Prostate gland (tissue), 2 donors: ENCODE measurements around the gene CRTC3.

Experiments used
- CTCF ChIP-seq, 4 experiments: fragments of 200-600 bp in 2 of 4; fragments of 450-650 bp in 2 of 4; sonication (generic) in 2 of 4; IDR thresholded peaks; 1 replicate in 3 of 4; 2 replicates in 1 of 4; pipeline ENCODE4 v1.5.1; 2016 to 2019; ENCODE audit warnings: antibody characterized with exemption in 4 of 4, mild to moderate bottlenecking in 2 of 4, moderate library complexity in 2 of 4
- POLR2A ChIP-seq: fragments of 450-650 bp; IDR thresholded peaks from one replicate; pipeline ENCODE4 v1.6.1; 2016; ENCODE audit warnings: antibody characterized with exemption, mild to moderate bottlenecking
- POLR2AphosphoS5 ChIP-seq: sonication (generic); formaldehyde crosslinking; IDR thresholded peaks from one replicate; pipeline ENCODE4 v1.6.1; 2017; ENCODE audit warnings: antibody characterized with exemption

- TF ChIP-seq CTCF (IDR thresholded peaks at IDR 0.05) (no peak), POLR2AphosphoS5 (no peak), POLR2A (no peak)
Observed at GRCh38 chr15:90579213-90579612, 49.5 kb downstream of the CRTC3 start.
